HEK293T (cell line): Measurements from ENCODE around the gene CYREN.

Experiments
- BHLHE40 ChIP-seq: fragments of 450-650 bp; IDR thresholded peaks from 2 replicates; pipeline ENCODE4 v1.6.1; 2016; ENCODE audit warnings: mild to moderate bottlenecking, moderate library complexity, borderline replicate concordance
- FOXA1 ChIP-seq: fragments of 450-650 bp; IDR thresholded peaks from 2 replicates; pipeline ENCODE4 v1.6.1; 2016; ENCODE audit warnings: mild to moderate bottlenecking
- FOXM1 ChIP-seq: fragments of 450-650 bp; IDR thresholded peaks from 2 replicates; pipeline ENCODE4 v1.6.1; 2017; ENCODE audit warnings: mild to moderate bottlenecking, borderline replicate concordance
- HDGF ChIP-seq: fragments of 450-650 bp; IDR thresholded peaks from 2 replicates; pipeline ENCODE4 v1.6.1; 2017; ENCODE audit warnings: antibody characterized with exemption, borderline replicate concordance
- LEF1 ChIP-seq: fragments of 450-650 bp; IDR thresholded peaks from 2 replicates; pipeline ENCODE4 v1.6.1; 2017; ENCODE audit warnings: mild to moderate bottlenecking, borderline replicate concordance
- NFRKB ChIP-seq: fragments of 450-650 bp; IDR thresholded peaks from 2 replicates; pipeline ENCODE4 v1.6.1; 2016; ENCODE audit warnings: mild to moderate bottlenecking, moderate library complexity
- SP1 ChIP-seq: fragments of 450-650 bp; IDR thresholded peaks from 2 replicates; pipeline ENCODE4 v1.6.1; 2017
- TARDBP ChIP-seq: fragments of 450-650 bp; IDR thresholded peaks from 2 replicates; pipeline ENCODE4 v1.6.1; 2016
- ZNF384 ChIP-seq: fragments of 450-650 bp; IDR thresholded peaks from 2 replicates; pipeline ENCODE4 v1.6.1; 2016

DNA sequence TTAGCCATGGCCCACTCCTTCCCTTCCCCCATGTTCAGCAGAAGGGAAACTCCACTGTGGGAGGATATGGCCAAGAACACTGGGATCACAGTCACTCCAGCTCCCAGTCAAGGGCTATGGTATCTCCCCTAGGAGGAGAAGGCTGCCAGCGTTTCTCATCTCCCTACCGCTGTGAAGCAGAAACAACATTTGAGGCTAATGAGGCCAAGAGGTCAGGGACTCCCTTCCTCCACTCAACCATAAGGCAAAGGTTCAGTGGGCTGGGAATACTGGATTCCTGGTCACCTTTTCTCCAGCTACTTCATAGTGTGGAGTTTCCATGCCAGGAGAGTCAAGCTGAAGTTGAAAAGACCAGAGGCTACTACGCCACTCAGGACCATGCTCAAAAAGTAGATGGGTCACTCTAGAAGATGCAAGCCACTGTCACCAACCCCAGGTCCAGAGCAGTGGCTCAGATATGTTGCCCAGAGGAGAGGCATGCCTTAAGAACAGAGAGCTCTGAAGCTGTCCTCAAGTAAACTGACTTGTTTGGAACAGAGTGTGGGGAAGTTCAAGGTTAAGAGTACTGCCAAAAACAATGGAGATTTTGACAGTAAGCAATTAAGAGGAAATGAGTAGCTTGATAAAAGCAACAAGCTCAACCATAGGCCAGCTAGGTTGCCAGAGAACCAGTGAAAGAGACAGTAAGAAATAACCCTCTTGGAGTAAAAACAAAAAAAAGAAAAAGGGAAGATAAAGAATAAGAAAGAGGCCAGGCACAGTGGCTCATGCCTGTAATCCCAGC lies 26.4 kb downstream of the CYREN start:
- TF ChIP-seq BHLHE40 = no peak
- no peak for TF ChIP-seq NFRKB
- no peak for TF ChIP-seq TARDBP
- TF ChIP-seq HDGF = no peak
- no peak for TF ChIP-seq FOXA1
- no peak for TF ChIP-seq SP1
- no peak for TF ChIP-seq LEF1
- TF ChIP-seq ZNF384 = no peak
- no peak for TF ChIP-seq FOXM1
